Amygdala (tissue), 56 donors: ENCODE measurements around the gene TMEM232.
"Not testable (repeated sequence)": the region's sequence is repeated elsewhere in the genome, so short reads cannot be mapped to it uniquely, and the experiment has no call there.

Experiments
- DNase-seq, 56 donors: peaks; one replicate each; lab custom pipeline; 2025; lab: John Stamatoyannopoulos, UW

Gene TMEM232

DNA sequence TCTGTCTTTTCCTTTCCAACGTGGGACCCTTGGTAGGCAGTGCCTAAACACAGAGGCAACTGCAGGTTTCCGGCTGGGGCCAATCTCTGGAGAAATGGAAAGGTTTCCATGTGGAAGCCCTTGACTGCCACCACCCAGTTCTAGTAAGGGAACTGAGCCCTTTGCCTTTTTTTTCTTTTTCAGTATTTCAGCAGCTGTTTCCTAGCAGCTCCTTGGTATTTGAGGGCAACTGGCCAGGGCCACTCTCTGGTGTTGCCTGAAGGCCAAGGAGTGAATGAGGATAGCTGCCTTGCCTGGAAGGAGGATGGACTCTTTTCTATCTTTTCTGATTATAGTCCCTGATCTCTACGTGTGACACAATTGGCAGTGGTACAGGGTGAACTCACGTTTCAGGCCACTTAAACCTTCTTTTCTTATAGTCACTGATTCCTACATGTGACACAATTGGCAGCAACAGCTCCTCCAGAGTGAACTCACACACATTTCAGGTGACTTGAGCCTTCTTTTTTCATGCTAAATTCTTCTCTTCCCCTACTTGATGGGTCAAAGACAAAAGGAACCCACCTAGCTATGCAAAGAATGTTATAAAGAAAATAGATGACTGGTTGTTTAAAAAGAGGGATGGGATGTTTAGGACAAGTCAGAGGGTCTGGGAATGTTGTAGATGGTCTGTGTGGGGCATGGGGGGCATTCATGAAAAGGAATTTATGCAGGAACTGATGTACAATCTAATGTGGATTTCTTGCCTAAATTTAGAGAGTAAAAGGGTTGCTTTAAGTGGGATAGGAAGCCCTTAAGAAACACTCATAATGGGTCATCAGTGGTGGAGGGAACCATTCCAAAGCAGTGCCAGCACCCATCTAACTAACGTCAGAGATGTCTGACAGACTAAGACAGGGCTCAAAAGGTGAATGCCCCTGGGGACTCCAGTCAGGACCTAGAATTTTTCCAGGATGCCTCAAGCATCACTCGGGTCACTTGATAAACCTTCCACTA lies 190.1 kb downstream of the TMEM232 start:
- peak in 19 of 56 donors; percentile 1 to 37 (median 7) for DNase-seq

DNA sequence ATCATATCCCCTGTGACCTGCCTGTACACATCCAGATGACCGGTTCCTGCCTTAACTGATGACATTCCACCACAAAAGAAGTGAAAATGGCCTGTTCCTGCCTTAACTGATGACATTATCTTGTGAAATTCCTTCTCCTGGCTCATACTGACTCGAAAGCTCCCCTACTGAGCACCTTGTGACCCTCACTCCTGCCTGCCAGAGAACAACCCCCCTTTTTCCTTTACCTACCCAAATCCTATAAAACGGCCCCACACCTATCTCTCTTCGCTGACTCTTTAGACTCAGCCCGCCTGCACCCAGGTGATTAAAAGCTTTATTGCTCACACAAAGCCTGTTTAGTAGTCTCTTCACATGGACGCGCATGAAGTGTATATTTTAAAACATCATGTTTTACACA lies 191.3 kb downstream of the TMEM232 start:
- not testable (repeated sequence) for DNase-seq

DNA sequence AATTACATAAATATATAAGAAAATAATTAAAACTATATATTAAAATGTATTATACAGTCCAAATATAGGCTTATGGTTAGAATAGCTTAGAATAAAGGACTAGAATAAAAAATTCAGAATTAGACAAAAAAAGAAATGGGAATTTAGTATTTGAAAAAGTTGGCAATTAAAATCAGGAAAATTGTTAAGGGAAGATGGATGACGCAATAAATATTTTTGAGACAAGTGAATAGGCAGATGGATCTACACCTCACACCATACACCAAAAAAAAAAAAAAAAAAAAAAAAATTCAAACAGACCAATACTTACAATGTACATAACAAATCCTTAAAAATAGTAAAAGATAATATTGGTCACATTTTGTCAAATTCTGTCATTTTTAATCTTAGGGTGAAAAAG lies 200.7 kb downstream of the TMEM232 start:
- DNase-seq, result no peak

DNA sequence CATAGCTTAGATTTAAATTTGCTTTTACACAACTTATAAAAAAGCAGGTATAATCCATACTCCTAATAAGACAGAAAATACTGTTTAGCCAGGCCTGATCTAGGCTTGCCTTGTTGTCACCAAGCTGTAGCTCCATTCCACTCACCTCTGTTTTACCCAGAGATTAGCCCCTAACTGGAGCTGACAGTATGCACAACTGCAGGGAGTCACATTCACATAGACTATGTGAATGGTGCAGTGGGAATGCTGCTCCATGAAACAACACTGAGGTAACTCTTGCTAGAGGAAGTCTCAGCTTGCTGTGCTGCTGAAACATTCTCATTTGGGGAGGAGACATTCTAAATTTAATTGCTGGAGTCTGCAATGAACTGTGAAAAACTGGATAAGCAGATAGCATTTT lies 209.1 kb downstream of the TMEM232 start:
- DNase-seq, result no peak

DNA sequence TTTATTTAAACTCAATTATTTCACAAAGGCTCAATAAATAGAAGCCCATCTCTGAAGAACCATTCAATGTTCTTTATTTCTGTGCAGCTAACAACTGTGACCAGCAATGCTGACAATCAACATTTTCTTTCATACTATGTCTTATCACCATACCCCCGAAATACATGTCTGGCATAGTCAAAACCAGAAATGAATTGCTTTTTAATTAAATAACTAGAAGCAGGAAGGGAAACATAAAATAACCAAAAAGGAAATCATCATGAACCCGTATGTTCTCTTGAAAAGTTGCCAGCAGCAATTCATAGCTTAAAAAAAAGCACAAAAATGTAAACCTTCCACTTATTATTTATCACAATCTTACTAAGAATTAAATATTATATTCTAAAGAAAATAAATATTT lies 212.4 kb downstream of the TMEM232 start:
- no peak for DNase-seq

DNA sequence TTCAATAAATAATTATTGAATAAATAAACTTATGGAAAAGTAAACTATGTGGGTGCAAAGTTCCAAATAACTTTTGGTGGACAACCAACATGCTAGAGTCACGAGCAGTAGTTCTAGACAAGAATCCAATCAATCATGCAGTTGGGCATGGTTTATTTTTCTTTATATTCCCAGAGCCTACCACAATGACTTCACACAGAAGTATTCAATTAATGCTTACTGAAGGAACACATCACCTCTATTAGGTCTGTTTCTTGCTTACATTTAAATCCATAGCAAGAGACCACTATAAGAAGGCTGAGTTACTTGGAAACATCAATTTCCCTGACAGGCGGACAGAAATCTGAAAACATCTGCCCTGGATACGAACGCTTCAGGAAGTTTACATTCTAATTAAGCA lies 214.2 kb downstream of the TMEM232 start:
- DNase-seq, result no peak

DNA sequence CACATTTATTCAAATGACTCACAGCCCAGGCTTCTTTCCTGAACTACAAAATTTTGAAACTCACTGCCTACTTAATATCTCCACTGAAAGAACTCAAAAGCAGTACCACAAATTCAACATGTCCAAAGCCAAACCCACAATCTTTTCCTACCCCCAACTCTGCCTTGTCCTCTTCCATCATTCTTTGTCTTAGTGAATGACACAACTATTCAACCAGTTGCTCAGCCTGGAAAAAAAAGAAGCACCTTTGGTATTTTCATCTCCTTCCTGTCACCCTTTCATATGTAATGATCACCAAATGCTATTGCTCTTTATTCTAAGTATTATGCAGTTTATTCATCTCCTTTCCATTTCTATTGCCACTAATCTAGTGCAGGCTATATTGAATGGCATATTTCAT lies 216.3 kb downstream of the TMEM232 start:
- DNase-seq, result no peak

DNA sequence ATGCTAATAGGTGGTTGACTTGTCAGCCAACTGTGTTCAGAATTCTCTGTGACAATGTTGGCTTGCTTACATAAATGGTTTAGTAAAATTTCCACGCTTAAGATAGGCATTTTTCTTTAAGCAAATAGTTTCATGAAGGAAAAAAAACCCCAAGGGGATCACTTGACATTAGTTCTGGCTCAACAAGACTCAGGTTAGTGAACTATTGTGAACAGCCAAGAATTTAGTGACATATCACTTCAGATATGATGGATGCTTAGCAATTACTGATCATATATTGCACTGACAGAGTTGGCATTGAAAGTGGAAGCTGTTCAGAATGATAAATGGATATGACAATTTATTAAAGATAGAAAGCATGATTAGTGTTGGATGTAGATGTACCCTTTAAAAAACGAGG lies 218.5 kb downstream of the TMEM232 start:
- DNase-seq, result no peak

DNA sequence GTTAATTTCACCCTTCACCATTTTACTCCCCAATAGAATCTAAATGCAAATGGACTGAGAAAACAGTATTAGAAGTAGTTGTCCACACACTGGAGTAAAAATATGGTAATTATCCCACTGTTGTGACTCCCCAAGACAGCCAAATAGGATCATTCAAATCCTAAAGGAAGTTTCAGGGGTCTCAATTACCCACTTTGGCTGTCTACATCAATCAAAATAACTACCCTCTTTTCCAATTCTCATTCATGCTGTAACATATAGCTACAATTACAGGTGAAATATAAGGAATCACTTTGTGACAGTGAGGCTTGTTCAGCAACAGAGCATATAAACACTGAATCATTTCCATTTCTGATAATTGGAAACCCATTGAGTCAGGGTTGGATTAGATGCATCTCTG lies 220.1 kb downstream of the TMEM232 start:
- no peak for DNase-seq

DNA sequence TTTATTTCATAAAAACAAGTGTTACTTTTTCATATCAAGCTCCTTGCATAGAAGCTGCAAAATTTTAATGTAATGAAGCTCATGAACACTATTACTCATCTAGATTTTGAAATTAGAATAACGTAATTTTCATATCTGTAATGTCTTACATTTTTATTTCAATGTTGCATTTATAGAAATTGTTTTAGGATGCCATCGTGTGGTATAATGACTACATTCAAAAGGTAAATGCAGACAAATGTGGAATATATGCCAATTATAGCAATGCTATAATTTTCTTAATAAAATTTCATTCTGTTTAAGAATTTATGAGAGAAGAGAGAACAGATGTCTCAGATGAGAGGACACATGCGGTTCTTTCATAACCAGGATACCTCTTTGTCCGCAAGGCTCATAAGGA lies 230.2 kb downstream of the TMEM232 start:
- no peak for DNase-seq

DNA sequence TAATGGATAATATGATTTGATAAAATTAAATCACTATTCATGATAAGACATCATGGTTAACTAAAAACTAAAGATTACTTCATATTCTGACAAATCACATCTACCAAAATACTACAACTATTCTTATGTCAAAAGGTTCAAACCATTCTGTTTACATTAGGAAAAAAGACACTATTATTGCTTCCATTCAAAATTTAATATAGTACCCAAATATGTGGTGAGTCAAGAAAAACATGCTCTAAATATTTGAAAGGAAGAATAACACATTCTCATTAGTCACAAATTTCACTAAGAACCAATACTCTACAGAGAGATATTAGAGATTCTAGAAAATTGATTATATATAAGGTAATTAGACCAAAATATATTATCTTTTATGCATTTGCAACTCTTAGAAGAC lies 234.0 kb downstream of the TMEM232 start:
- no peak for DNase-seq

DNA sequence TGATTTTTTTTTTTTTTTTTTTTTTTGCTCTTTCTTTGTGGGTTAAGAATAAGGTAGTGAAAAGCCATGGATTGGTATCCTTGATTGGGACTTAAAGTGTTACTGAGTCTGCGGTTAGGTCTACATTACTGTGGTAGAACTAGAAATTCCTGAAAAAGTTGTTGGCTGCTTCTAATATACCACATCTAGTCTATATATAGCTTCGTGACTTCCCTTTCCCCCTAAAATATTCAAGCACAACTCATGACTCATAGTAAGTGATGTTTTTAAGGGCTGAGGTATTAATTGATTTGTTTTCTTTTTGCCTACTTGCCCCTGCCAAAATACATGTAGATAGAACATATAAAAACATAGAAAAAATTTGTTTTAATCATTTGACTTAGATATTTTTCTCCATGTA lies 247.6 kb downstream of the TMEM232 start:
- DNase-seq, result no peak

DNA sequence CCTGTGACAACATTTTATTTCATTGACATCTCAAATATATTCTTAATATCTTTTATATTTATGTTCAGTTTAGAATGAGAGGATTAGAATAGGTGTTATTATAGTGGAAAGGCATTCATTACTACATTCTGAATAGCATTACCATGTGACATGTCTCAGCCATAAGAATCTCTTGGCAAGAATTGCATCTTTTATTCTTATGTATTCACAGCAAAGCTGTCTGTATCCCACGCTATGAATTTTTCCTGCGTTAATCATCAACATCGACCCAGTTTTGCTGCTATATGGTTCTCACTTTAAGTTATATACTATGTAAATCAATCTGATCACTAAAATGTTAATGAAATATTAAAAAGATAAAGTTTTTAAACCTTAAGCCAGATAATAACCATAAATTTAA lies 248.6 kb downstream of the TMEM232 start:
- no peak for DNase-seq

DNA sequence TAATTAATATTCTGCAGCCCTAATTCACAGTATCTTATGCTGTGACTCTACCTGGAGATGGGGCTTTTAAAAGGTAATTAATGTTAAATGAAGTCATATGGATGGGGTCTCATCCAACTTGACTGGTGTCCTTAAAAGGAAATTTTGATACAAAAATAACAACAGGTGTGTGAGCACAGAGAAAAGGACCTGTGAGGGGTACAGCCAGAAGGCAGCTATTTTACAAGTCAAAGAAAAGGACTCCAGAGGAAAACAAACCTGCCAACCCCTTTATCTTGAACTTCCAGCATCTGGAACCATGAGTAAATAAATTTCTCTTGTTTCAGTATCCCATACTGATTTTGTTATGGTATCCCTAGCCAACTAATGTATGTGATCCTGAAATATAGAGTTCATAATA lies 250.3 kb downstream of the TMEM232 start:
- no peak for DNase-seq

DNA sequence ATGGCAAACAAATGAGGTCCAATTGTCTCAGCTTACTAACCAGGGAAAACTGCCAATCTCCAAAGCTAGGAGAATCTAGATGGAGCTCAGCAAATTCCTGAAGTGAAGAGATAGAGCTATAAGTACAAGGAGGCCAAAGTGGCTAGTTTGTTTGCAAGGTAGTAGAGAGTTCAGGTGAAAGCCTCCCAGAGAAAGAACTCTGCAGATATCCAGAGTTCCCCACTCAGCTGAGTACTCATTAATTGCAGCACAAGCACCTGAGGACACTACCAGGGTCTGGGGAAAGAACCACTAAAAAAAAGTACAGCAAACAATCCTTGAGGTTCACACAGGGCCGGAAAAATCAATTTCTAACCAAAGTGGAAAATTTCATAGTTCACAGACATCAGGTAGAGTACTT lies 250.9 kb downstream of the TMEM232 start:
- DNase-seq, result no peak

DNA sequence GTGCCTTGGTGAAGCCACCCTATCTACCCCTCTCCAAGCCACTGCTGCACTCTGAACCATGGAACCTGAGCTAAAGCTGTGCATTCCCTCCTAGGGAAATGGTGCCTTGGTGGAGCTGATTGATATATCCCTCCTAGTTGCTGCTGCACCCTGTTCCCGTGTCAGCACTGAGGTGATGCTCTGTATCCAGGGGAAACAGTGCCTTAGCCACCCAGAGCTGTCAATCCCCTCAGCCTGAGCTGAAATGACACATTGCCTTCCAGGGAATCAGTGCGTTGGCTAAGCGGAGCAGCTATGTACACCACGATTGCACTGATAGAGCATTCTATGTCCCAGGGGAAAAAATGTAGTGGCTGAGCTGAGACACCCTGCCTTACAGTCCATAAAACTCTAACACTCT lies 257.0 kb downstream of the TMEM232 start:
- DNase-seq, result no peak

DNA sequence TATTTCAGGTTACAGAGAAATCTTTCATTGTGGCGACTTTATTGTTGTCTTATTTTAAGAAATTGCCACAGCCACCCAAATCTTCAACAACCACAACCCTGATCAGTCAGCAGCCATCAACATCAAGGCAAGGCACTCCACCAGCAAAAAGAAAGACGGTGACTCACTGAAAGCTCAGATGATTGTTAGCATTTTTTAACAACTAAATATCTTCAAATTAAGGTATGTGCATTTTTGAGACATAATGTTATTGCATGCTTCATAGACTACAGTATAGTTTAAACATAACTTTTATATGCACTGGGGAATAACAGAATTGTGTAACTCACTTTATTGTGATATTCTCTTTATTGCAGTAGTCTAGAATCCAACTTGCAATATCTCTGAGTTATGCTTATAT lies 263.4 kb downstream of the TMEM232 start:
- no peak for DNase-seq

DNA sequence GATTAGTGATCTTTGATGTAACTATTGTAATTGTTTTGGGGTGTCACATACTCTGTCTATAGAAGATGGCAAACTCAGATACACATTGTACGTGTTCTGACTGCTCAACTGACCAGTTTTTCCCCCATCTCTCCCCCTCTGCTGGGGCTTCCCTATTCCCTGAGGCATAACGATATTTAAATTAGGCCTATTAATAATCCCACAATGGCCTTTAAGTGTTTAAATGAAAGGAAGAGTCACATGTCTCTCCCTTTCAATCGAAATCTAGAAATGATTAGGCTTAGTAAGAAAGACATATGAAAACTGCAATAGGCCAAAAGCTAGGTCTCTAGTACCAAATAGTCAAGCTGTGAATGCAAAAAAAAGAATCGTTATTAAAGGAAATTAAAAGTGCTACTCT lies 265.6 kb downstream of the TMEM232 start:
- no peak for DNase-seq

DNA sequence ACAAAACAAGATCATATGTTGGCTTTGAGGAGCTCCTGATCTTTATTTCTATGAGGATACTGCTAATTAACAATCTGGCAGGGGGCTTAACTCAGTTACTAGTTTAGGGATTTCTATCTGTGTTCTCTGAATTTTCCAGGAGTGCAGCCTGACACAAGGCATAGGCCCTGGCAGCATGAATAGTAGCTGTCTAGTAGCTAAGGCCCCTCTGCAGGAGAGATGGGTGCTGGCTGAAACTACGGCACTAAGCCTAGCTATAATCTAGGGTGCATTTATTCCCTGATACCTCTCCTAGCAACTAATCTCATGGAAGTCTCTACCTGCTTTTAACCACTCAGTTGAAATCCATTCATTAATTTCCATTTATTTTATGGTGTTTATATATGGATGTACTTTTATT lies 268.2 kb downstream of the TMEM232 start:
- DNase-seq, result no peak

DNA sequence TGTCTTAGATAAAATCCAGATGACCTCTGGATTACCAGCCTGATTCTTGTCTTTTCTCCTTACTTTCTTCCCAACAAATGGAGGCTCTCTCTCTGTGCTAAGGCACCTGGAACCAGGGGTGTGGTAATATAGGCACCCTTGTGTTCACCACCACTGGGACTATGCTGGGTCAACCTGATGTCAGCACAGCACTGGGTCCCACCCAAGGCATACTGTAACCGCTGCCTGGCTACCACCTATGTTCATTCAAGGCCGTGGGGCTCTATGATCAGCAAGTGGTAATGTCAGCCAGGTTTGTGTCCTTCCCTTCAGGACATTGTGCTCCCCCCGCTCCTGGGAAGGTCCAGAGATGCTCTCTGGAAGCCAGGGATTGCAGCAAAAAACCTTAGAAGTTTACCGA lies 283.6 kb downstream of the TMEM232 start:
- no peak for DNase-seq

DNA sequence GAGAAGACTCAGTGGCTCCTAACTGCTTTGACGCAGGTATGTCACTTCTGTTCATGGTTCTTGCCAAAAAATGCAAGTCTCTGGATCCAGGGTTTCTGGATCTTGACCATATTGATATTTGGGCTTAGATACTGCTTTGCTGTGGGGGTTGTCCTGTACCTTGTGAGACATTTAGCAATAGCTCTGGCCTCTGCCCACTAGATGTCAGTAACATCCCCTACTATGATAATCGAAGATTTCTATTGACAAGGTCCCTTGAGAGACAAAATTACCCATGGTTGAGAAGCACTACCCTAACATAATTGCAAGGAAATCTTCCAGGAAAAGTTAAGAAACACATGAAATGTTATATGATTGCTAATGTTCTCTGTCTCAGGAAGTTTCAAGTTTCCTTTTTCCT lies 285.4 kb downstream of the TMEM232 start:
- peak in 2 of 56 donors; percentile 0 to 2 for DNase-seq

DNA sequence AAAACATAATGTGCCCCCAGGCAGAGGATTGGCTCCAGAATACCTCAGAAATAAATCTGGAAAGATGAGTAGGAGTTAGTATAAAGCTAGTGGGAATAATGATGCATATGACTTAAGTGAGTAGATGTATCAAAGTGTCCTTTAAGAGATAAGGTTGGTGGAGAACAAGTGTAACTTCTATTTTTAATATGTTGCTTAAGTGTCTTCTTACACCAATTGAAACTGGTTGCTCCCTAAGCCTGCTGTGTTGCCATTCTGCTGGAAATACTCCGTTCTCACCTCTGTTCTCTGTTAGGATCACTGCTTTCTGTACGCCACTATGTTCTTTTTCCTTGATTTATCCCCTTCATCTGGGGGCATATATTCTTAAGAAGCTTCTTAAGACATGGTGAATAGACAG lies 286.4 kb downstream of the TMEM232 start:
- no peak for DNase-seq

DNA sequence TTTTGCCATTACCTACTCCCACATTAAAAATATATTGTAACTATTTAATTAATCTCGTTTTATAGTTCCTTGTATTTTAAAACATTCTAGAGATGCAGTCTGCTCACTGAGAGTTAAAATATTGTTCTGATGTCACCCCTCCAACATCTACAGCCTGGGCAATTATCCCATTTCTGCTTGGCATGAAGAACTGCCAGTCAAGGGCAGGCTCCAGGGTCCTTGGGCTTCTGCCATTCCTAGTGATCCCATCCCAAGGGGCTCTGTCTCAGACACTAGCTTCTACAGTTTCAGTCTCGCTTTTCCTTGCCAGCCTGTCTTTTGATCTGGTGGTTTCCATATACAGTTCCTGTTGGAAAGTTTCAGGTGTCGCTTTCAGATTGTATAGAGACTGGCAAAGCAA lies 287.2 kb downstream of the TMEM232 start:
- peak in 1 of 56 donors; percentile 1 for DNase-seq
